Stimulated activated naive CD8-positive, alpha-beta T cell treated with anti-CD3 and anti-CD28 coated beads, Interleukin-15, Interleukin-2, amounts not matched to agents 100 ng/mL and 50 ng/mL, for 24 hours (primary cell): ENCODE measurements around the gene DEAF1.

Source experiments
- H3K27ac Mint-ChIP-seq: one replicate; pipeline ENCODE4 v1.8.0; 2021; ENCODE audit warnings: mild to moderate bottlenecking, mixed read lengths
- H3K27me3 Mint-ChIP-seq: one replicate; pipeline ENCODE4 v1.8.0; 2021; ENCODE audit warnings: mixed read lengths
- H3K36me3 Mint-ChIP-seq: one replicate; pipeline ENCODE4 v1.8.0; 2021; ENCODE audit warnings: low read depth, mixed read lengths
- H3K4me1 Mint-ChIP-seq: one replicate; pipeline ENCODE4 v1.8.0; 2021; ENCODE audit warnings: low read depth, mixed read lengths
- H3K4me3 Mint-ChIP-seq: one replicate; pipeline ENCODE4 v1.8.0; 2021; ENCODE audit warnings: mild to moderate bottlenecking, mixed read lengths
- H3K9me3 Mint-ChIP-seq: one replicate; pipeline ENCODE4 v1.8.0; 2021; ENCODE audit warnings: mixed read lengths

The DEAF1 gene

DNA sequence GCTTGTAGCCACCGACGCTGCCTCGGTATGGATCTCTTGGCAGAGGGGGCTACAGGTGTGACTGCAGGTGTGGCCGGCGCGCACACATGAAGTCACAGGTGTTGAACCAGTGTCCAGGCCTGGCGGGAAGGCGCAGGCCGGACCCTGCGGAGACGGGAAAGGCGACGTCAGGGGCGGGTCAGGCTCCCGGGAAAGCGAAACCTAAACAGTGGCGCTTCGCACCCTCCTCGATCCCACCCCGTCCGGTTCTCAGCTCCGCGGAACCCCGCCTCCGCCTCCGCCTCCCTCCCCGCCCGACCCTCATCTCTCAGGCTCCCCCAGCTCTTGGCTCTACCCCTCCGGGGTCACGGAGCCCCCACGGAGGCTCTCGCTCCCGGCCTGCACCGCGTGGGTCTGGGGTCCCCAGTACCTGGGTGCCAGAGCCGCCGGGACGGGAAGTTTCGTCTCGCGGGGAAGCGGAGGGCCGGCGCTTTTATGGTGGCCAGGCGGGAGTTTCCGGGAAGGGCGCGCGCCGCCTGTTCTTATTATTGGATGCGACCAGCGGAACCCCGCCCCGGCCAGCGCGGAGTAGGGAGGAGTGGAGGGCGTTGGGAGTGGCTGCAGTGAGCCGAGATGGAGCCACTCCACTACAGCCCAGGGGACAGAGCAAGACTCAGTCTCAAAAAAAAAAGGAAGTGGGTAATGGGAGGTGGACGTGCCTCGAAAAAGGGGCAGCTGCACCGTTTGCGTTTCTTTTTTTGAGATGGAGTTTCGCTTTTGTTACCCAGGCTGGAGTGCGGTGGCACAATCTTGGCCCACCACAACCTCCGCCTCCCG lies 79.3 kb downstream of the DEAF1 start, which contains the start of gene IRF7:
IRF7 (minus strand) TSS at position 447 of the 816 bp plus-strand sequence. CDS start 586 bp downstream, outside the sequence.
- no peaks in the 10 kb centered on the region for H3K27me3 Mint-ChIP-seq
- H3K4me1 Mint-ChIP-seq, result peaks cover 22% of the 10 kb centered on the region
- peak within 1 kb of the TSS; percentile 87 for H3K4me3 Mint-ChIP-seq
- H3K27ac Mint-ChIP-seq, result peak within 1 kb of the TSS; percentile 80
- H3K36me3 Mint-ChIP-seq, result peaks cover 17% of the 10 kb centered on the region
- H3K9me3 Mint-ChIP-seq, result no peaks in the 10 kb centered on the region

DNA sequence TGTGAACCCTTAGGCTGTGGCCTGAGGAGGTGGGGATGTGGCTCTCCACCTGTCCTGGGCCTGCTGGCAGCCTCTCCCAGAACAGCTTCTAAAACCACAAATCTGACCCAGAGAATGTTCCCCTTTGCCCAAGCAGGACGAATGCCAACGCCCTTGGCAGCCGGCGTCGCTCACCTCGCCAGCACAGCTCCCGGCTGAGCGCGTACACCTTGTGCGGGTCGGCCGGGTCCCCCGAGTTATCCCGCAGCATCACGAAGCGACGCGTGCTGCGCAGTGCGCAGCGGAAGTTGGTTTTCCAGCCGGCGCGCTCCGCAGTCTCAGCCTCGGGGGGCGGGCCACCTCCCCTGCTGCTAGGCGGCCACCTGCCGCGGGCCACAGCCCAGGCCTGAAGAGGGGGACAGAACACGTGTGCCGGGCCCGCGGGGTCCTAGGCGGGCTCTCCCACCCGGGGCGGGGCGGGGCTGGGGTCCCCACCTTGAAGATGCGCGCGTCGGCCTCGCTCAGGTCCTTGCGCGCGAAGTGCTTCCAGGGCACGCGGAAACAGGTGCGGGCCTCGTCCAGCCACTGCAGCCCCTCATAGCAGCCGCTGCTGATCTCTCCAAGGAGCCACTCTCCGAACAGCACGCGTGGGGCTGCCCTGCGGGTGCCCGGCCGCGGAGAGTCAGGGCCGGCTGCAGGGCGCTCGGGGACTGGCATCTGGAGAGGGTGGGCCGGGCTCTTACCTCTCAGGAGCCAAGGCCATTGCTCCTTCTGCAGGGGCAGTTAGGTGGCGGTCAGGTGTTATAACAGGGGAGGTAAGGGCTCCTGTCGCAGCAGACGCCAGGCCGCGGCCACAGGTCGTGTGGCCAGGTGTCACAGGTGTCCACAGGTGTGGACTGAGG lies 80.2 kb downstream of the DEAF1 start:
- Mint-ChIP-seq H3K36me3 (peaks cover 19% of the 10 kb centered on the region), H3K27me3 (no peaks in the 10 kb centered on the region), H3K4me1 (peaks cover 22% of the 10 kb centered on the region)

DNA sequence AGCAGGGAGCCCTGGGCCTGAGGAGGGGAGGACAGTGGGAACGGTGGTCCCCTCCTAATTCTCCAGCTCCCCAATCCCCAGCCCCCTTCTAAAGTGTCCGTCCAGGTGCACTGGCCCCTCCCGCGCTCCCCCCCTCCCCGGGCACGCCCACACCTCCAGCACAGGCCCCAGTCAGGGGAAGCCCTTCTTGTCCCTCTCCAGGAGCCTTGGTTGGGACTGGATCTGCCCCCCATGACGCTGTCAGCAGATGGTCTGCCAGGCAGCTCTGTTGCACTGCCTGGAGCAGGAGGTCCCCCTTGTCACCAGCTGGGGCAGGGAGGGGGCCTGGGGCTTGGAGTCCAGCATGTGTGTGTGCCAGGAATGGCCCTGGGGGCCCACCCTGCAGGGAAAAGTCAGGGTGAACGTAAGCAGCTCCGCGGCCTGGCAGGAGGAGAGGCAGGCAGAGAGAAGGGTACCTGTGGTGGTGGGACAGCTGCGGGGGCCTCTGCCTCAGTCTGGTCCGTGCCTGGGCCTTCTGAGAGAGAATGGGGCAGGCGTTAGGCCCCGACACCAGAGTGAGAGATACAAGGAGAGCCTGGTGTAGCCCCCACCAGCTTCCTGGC lies 80.9 kb downstream of the DEAF1 start:
- H3K27ac Mint-ChIP-seq, result peak overlapping the region; percentile 72
- peaks cover 19% of the 10 kb centered on the region for H3K36me3 Mint-ChIP-seq
- H3K4me1 Mint-ChIP-seq, result peaks cover 22% of the 10 kb centered on the region
- peak overlapping the region; percentile 64 for H3K4me3 Mint-ChIP-seq
- no peaks in the 10 kb centered on the region for H3K9me3 Mint-ChIP-seq
- H3K27me3 Mint-ChIP-seq, result no peaks in the 10 kb centered on the region

More for the DNA sequence above, 80.2 kb downstream of the DEAF1 start:
- Mint-ChIP-seq H3K9me3 (no peaks in the 10 kb centered on the region), H3K27ac (peak overlapping the region; percentile 80), H3K4me3 (peak overlapping the region; percentile 87)

DNA sequence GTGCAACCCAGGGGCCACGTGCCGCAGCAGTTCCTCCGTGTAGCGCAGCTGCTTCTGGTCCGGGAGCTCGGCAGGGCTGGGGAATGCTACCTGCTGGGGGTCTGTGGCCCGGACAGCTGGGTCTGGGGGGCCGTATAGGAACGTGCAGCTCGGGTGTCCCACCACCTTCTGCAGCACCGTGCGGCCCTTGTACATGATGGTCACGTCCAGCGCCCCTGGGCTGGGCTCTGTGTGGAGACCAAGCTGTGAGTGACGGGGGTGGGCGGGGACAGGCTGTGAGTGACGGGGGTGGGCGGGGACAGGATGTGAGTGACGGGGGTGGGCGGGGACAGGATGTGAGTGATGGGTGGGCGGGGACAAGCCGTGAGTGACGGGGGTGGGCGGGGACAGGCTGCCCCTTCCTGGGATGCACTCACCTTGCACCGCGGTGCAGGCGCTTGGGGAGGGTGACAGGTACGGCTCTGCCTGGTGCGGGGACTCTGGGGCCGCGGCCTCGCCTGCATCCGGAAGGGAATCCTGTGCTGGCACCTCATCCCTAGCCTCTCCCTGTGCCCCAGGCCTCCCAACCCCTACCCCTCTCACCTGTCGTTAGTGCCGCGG lies 81.6 kb downstream of the DEAF1 start:
- H3K36me3 Mint-ChIP-seq, result peaks cover 21% of the 10 kb centered on the region
- no peaks in the 10 kb centered on the region for H3K9me3 Mint-ChIP-seq
- H3K27ac Mint-ChIP-seq, result no peak overlapping the region
- peaks cover 22% of the 10 kb centered on the region for H3K4me1 Mint-ChIP-seq
- H3K4me3 Mint-ChIP-seq, result no peak overlapping the region
- no peaks in the 10 kb centered on the region for H3K27me3 Mint-ChIP-seq

DNA sequence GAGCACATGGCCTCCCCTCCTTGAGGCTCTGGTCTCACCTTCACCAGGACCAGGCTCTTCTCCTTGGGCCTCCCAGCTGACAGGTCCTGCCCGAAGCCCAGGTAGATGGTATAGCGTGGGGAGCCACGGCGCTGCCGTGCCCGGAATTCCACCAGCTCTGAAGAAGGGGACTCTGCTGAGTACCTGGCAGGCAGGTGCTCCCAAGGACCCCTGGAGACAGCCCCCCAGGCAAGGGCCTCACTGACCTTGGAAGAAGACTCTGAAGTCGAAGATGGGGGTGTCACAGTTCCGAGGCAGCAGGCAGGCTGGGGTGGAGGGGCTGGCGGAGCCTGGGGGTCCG lies 82.1 kb downstream of the DEAF1 start:
- Mint-ChIP-seq H3K4me3 (no peak overlapping the region), H3K4me1 (peaks cover 22% of the 10 kb centered on the region), H3K9me3 (no peaks in the 10 kb centered on the region), H3K27me3 (no peaks in the 10 kb centered on the region), H3K27ac (no peak overlapping the region), H3K36me3 (peaks cover 25% of the 10 kb centered on the region)

DNA sequence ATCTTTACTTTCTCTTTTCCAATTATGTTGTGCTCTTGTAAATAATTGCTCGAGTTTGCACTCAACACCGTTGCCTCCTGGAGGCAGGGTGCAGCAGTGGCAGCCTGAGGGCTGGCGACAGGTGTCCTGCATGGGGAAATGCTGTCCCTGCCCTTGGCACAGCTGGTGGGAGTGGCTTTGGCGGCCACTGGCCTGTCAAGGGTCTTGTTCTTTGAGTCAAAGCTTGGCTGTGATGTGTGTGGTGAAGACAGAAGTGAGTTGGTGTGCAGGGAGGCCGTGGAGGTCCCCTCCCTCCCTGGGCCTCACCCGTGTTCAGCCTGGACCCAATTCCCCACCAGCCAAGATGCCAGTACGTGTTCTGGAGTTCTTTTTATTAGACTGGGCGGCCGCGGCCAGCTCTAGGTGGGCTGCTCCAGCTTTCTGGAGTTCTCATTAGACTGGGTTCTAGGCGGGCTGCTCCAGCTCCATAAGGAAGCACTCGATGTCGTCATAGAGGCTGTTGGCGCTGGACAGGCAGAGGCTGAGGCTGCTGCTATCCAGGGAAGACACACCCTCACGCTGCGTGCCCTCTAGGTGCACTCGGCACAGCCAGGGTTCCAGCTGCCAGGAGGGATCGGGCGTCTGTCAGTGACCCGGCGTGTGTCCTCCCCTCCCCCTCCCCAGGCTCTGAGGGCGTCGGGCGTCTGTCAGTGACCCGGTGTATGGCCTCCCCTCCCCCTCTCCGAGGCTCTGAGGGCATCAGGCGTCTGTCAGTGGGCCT lies 82.6 kb downstream of the DEAF1 start:
- H3K27me3 Mint-ChIP-seq, result no peaks in the 10 kb centered on the region
- no peaks in the 10 kb centered on the region for H3K9me3 Mint-ChIP-seq
- no peak overlapping the region for H3K4me3 Mint-ChIP-seq
- H3K27ac Mint-ChIP-seq, result peak overlapping the region; percentile 61
- H3K36me3 Mint-ChIP-seq, result peaks cover 30% of the 10 kb centered on the region
- peaks cover 22% of the 10 kb centered on the region for H3K4me1 Mint-ChIP-seq

DNA sequence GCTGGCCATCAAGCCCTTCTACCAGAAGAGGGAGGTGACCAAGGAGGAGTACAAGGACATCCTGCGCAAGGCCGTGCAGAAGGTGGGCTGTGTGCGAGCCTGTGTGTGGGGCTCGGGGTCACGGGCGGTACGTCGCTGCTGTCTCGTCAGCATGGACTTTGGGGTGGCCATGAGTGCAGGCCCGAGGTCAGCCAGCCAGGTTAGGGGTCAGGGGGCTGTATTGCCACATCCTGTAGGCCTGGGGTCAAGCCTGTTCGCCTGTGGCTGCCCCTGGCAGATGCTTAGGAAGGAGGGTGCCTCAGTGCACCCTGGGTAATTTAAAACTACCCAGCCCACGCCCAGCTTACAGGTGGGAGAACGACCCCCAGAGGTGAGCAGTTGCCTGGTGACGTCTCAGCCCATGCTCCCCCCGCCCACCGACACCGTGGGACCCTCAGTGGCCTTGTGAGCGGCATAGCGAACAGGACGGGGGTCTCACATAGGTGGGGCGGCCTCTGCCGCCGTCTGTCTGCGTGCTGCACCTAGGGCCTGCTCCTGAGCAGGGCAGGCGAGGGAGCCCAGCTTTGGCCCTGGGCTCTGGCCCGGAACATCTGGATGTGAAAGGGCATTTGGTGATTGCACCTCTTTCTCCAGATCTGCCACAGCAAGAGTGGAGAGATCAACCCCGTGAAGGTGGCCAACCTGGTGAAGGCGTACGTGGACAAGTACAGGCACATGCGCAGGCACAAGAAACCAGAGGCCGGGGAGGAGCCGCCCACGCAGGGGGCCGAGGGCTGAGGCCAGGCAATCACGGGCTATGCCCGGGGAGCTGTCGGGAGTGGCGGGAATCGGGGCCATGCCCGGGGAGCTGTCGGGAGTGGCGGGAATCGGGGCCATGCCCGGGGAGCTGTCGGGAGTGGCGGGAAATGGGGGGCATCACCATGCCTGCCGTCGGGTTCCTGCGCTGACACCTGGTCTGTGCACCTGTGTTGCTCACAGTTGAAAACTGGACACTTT lies 83.7 kb downstream of the DEAF1 start:
- peaks cover 24% of the 10 kb centered on the region for H3K4me1 Mint-ChIP-seq
- no peaks in the 10 kb centered on the region for H3K9me3 Mint-ChIP-seq
- H3K4me3 Mint-ChIP-seq, result no peak overlapping the region
- H3K27me3 Mint-ChIP-seq, result no peaks in the 10 kb centered on the region
- peaks cover 38% of the 10 kb centered on the region for H3K36me3 Mint-ChIP-seq
- no peak overlapping the region for H3K27ac Mint-ChIP-seq

DNA sequence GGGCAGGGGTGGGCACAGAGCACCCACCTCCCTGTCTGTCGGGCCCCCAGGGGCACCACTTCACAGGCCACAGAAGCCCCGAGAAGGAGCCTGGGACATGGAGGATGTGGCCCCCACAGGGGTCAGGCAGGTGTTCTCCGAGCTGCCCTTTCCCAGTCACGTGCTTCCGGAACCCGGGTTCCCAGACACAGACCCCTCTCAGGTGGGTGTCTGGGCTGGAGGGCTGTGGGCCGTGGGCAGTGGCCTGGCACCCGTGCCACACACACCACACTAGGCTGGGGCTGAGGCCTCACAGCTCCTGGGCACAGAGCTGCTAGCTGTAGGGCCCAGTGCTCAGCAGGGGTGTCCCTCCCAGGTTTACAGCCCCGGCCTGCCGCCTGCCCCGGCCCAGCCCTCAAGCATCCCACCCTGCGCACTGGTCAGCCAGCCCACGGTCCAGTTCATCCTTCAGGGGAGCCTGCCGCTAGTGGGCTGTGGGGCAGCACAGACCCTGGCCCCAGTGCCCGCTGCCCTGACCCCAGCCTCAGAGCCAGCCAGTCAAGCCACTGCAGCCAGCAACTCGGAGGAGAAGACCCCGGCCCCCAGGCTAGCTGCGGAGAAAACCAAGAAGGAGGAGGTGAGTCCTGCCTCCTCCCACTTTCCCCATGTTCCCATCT lies 84.7 kb downstream of the DEAF1 start:
- Mint-ChIP-seq H3K9me3 (no peaks in the 10 kb centered on the region), H3K4me1 (peaks cover 16% of the 10 kb centered on the region), H3K27me3 (no peaks in the 10 kb centered on the region), H3K27ac (no peak overlapping the region), H3K36me3 (peaks cover 39% of the 10 kb centered on the region), H3K4me3 (no peak overlapping the region)

DNA sequence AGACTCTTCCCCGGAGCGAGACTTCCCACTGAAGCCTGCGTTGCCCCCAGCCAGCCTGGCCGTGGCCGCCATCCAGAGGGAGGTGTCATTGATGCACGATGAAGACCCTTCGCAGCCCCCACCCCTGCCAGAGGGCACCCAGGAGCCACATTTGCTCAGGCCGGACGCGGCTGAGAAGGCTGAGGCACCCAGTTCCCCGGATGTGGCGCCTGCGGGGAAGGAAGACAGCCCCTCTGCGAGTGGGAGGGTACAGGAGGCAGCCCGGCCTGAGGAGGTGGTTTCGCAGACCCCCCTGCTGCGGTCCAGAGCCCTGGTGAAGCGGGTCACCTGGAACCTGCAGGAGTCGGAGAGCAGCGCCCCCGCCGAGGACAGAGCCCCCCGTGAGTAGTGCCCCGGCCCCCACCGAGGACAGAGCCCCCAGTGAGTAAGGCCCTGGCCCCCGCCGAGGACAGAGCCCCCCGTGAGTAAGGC lies 85.6 kb downstream of the DEAF1 start:
- no peak overlapping the region for H3K4me3 Mint-ChIP-seq
- H3K4me1 Mint-ChIP-seq, result peaks cover 12% of the 10 kb centered on the region
- H3K36me3 Mint-ChIP-seq, result peaks cover 45% of the 10 kb centered on the region
- H3K9me3 Mint-ChIP-seq, result no peaks in the 10 kb centered on the region
- H3K27me3 Mint-ChIP-seq, result no peaks in the 10 kb centered on the region
- H3K27ac Mint-ChIP-seq, result no peak overlapping the region

DNA sequence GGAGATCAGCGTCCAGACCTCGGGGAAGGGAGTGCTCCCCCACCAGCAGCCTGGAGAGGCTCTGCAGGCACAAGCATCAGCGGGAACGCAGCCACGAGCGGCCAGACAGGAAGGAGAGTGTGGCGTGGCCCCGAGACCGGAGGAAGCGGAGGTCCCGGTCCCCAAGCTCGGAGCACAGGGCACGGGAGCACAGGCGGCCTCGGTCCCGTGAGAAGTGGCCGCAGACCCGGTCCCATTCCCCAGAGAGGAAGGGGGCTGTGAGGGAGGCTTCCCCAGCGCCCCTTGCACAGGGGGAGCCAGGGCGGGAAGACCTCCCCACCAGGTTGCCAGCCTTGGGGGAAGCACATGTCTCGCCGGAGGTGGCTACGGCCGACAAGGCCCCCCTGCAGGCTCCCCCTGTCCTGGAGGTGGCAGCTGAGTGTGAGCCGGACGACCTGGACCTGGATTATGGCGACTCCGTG lies 86.2 kb downstream of the DEAF1 start:
- Mint-ChIP-seq H3K36me3 (peaks cover 48% of the 10 kb centered on the region), H3K4me1 (peaks cover 6% of the 10 kb centered on the region), H3K9me3 (no peaks in the 10 kb centered on the region), H3K4me3 (no peak overlapping the region), H3K27me3 (no peaks in the 10 kb centered on the region), H3K27ac (no peak overlapping the region)

DNA sequence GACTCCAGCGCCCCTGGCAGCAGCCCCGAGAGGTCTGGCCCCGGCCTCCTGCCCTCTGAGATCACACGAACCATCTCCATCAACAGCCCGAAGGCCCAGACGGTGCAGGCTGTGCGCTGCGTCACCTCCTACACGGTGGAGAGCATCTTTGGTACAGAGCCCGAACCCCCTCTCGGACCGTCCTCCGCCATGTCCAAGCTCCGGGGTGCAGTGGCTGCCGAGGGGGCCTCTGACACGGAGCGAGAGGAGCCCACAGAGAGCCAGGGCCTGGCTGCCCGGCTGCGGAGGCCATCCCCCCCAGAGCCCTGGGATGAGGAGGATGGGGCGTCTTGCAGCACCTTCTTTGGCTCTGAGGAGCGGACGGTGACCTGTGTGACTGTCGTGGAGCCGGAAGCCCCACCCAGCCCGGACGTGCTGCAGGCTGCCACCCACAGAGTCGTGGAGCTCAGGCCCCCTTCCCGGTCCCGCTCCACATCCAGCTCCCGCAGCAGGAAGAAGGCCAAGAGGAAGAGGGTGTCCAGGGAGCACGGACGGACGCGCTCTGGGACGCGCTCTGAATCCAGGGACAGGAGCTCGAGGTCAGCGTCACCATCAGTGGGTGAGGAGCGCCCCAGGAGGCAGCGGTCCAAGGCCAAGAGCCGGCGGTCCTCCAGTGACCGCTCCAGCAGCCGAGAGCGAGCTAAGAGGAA lies 86.9 kb downstream of the DEAF1 start:
- H3K4me3 Mint-ChIP-seq, result no peak overlapping the region
- H3K9me3 Mint-ChIP-seq, result no peaks in the 10 kb centered on the region

DNA sequence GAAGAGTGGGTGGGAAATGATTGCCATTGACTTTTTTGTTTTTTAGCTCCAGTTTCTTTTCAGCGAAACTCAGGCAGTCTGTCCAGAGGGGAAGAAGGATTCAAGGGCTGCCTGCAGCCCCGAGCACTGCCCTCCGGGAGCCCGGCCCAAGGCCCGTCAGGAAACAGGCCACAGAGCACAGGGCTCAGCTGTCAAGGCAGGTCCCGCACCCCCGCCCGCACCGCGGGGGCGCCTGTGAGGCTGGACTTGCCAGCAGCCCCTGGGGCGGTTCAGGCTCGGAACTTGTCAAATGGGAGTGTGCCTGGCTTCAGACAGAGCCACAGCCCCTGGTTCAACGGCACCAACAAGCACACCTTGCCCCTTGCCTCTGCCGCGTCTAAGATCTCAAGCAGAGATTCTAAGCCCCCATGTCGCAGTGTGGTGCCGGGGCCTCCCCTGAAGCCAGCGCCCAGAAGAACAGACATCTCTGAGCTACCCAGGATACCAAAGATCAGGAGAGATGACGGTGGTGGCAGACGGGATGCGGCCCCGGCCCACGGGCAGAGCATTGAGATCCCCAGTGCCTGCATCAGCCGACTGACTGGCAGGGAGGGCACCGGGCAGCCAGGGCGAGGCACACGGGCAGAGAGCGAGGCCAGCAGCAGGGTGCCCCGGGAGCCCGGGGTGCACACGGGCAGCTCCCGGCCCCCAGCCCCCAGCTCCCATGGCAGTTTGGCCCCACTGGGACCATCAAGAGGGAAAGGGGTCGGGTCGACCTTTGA lies 87.8 kb downstream of the DEAF1 start:
- Mint-ChIP-seq H3K36me3 (peaks cover 52% of the 10 kb centered on the region), H3K4me3 (no peak overlapping the region), H3K27ac (no peak overlapping the region), H3K4me1 (peaks cover 5% of the 10 kb centered on the region), H3K9me3 (no peaks in the 10 kb centered on the region), H3K27me3 (no peaks in the 10 kb centered on the region)

More for the DNA sequence above, 86.9 kb downstream of the DEAF1 start:
- peaks cover 5% of the 10 kb centered on the region for H3K4me1 Mint-ChIP-seq
- no peak overlapping the region for H3K27ac Mint-ChIP-seq
- H3K36me3 Mint-ChIP-seq, result peaks cover 52% of the 10 kb centered on the region
- no peaks in the 10 kb centered on the region for H3K27me3 Mint-ChIP-seq
